ENCODE measurements around the gene CSNK1E. TPM values are rescaled to one million over a fixed set of nuclear protein-coding genes. Genes with fewer than 3 reads are reported as not detected.
A peak's percentile ranks its signal among the peaks of the same experiment; 100 is the strongest.

Gene CSNK1E
- total and polyA plus RNA-seq, 9 of the 15 experiments (the other 6 are each of a cell fraction or from before 2014, with no cell fraction given), result 2.7 to 70.0 (median 41.3) TPM

DNA sequence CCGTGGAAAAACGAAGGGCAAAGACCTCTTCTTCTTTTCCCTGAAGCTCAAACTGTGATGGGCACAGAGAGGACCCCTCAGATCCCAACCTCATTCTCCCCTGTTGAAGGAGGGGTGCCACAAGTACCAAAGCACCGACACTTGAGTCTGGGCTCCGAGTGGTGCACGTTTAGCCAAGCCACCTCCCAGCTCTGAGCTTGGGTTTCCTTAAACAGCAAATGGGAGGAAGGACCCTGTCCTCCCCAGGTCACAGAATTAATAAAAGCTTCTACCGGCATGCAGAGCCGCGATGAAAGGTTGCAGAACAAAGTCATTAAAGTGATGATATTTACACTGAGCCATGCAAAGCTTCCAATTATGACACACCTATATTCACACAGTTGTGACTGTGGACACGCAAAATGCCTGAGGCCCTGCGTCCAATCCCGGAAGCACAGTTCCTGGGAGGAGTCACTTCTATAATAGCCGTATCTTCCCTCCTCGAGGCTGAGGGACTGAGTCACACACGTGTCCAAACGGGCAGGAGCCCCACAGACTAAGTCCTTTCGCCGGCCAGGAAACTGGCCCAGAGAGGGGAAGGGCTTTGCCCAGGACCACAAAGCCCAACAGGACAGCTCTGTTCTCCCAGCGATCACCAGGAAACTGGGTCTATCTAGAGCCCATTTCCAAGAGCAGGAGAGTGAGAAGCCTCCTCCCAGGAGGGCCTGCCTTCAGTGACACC, 922 bp upstream of the CSNK1E start (continued):
- TF ChIP-seq SAFB2 (IDR thresholded peaks at IDR 0.05; ENCODE audit: borderline replicate concordance, low read depth, low read length, severe bottlenecking), result no peak
- no peak for TF ChIP-seq ZBTB8A (IDR thresholded peaks at IDR 0.05; ENCODE audit: partially characterized antibody)
- peak; percentile 51; the same call in 1 of the 2 replicates for TF ChIP-seq ETV1 (tag; conservative IDR thresholded peaks at IDR 0.05; ENCODE audit: low read depth)
- TF ChIP-seq, protein P1, sequence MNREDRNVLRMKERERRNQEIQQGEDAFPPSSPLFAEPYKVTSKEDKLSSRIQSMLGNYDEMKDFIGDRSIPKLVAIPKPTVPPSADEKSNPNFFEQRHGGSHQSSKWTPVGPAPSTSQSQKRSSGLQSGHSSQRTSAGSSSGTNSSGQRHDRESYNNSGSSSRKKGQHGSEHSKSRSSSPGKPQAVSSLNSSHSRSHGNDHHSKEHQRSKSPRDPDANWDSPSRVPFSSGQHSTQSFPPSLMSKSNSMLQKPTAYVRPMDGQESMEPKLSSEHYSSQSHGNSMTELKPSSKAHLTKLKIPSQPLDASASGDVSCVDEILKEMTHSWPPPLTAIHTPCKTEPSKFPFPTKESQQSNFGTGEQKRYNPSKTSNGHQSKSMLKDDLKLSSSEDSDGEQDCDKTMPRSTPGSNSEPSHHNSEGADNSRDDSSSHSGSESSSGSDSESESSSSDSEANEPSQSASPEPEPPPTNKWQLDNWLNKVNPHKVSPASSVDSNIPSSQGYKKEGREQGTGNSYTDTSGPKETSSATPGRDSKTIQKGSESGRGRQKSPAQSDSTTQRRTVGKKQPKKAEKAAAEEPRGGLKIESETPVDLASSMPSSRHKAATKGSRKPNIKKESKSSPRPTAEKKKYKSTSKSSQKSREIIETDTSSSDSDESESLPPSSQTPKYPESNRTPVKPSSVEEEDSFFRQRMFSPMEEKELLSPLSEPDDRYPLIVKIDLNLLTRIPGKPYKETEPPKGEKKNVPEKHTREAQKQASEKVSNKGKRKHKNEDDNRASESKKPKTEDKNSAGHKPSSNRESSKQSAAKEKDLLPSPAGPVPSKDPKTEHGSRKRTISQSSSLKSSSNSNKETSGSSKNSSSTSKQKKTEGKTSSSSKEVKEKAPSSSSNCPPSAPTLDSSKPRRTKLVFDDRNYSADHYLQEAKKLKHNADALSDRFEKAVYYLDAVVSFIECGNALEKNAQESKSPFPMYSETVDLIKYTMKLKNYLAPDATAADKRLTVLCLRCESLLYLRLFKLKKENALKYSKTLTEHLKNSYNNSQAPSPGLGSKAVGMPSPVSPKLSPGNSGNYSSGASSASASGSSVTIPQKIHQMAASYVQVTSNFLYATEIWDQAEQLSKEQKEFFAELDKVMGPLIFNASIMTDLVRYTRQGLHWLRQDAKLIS (CRISPR knock-in tag; IDR thresholded peaks at IDR 0.05), result no peak
- no peak for TF ChIP-seq ZBTB1 (CRISPR knock-in tag; IDR thresholded peaks at IDR 0.05; ENCODE audit: borderline replicate concordance, low read depth)
- TF ChIP-seq ZNF143 (CRISPR knock-in tag; IDR thresholded peaks at IDR 0.05), result no peak
- no peak for TF ChIP-seq NFIC (IDR thresholded peaks at IDR 0.05)
- TF ChIP-seq YBX1 (IDR thresholded peaks at IDR 0.05), result no peak
- peak; percentile 43 for TF ChIP-seq TAF9B (IDR thresholded peaks at IDR 0.05; ENCODE audit: partially characterized antibody)
- TF ChIP-seq ILF3 (IDR thresholded peaks at IDR 0.05; ENCODE audit: borderline replicate concordance), result no peak
- TF ChIP-seq SPI1 (IDR thresholded peaks at IDR 0.05; ENCODE audit: borderline replicate concordance, low read depth, low read length), result no peak
- TF ChIP-seq KAT8 (IDR thresholded peaks at IDR 0.05; ENCODE audit: low read depth), result no peak
- TF ChIP-seq ZNF444 (CRISPR knock-in tag; IDR thresholded peaks at IDR 0.05), result no peak
- TF ChIP-seq CTBP1 (IDR thresholded peaks at IDR 0.05; ENCODE audit: borderline replicate concordance), result no peak
- no peak for TF ChIP-seq ZBTB7A (IDR thresholded peaks at IDR 0.05; ENCODE audit: borderline replicate concordance, control insufficient read depth, low read depth, low read length)
- TF ChIP-seq, protein P2, sequence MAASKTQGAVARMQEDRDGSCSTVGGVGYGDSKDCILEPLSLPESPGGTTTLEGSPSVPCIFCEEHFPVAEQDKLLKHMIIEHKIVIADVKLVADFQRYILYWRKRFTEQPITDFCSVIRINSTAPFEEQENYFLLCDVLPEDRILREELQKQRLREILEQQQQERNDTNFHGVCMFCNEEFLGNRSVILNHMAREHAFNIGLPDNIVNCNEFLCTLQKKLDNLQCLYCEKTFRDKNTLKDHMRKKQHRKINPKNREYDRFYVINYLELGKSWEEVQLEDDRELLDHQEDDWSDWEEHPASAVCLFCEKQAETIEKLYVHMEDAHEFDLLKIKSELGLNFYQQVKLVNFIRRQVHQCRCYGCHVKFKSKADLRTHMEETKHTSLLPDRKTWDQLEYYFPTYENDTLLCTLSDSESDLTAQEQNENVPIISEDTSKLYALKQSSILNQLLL (CRISPR knock-in tag; IDR thresholded peaks at IDR 0.05; ENCODE audit: borderline replicate concordance), result no peak
- TF ChIP-seq SNRNP70 (optimal IDR thresholded peaks at IDR 0.05; ENCODE audit: low read depth, low read length), result no peak
- 0 out of 3 replicates have a peak, but pooled peaks of 1 of the 2 experiments have one; percentile 26 for TF ChIP-seq CBX3 (IDR thresholded peaks at IDR 0.05; ENCODE audit: borderline replicate concordance in 1 of 2, low read length in 2 of 2)
- 0 out of 4 replicates have a peak, but pooled peaks of 1 of the 2 experiments have one; percentile 48 for TF ChIP-seq HDAC1 (IDR thresholded peaks at IDR 0.05)
- no peak for TF ChIP-seq ADNP (tag; IDR thresholded peaks at IDR 0.05)
- TF ChIP-seq FOXK1 (CRISPR knock-in tag; IDR thresholded peaks at IDR 0.05; ENCODE audit: borderline replicate concordance), result no peak
- peak; percentile 96 for TF ChIP-seq MYC (IDR thresholded peaks at IDR 0.05; ENCODE audit: low read depth, low read length)
- TF ChIP-seq MYC (CRISPR knock-in tag; IDR thresholded peaks at IDR 0.05; ENCODE audit: borderline replicate concordance, low read depth), result no peak
